ENCODE measurements around the gene TRIM32. TPM values are rescaled to one million over a fixed set of nuclear protein-coding genes. Genes with fewer than 3 reads are reported as not detected.

The TRIM32 gene
- total RNA-seq, 6 experiments from 2014 or later, result 53.7 to 71.6 (median 60.3) TPM

GRCh38 chr9:116741086-116741740, 54.1 kb downstream of the TRIM32 start:
- Mint-ChIP-seq H3K36me3 (ENCODE audit: low read depth) (no peaks in the 10 kb centered on the region), H3K27me3 (ENCODE audit: insufficient read depth) (peaks cover 6% of the 10 kb centered on the region), H3K9me3 (no peaks in the 10 kb centered on the region), H3K27ac (no peak overlapping the region), H3K4me1 (ENCODE audit: low read depth) (peaks cover 8% of the 10 kb centered on the region; the same call in 1 of the 2 replicates), H3K4me3 (no peak overlapping the region)
- TF ChIP-seq CTCF (IDR thresholded peaks at IDR 0.05), result no peak
- no peak for DNase-seq

GRCh38 chr9:116741742-116742141, 54.6 kb downstream of the TRIM32 start:
- Mint-ChIP-seq H3K36me3 (ENCODE audit: low read depth) (no peaks in the 10 kb centered on the region), H3K27ac (no peak overlapping the region), H3K9me3 (no peaks in the 10 kb centered on the region), H3K4me3 (no peak overlapping the region), H3K4me1 (ENCODE audit: low read depth) (peaks cover 7% of the 10 kb centered on the region; the same call in 1 of the 2 replicates), H3K27me3 (ENCODE audit: insufficient read depth) (peaks cover 6% of the 10 kb centered on the region)
- DNase-seq, result no peak
- no peak for TF ChIP-seq CTCF (IDR thresholded peaks at IDR 0.05)

GRCh38 chr9:116749176-116749575, 62.1 kb downstream of the TRIM32 start:
- Mint-ChIP-seq H3K27ac (no peak overlapping the region), H3K9me3 (no peaks in the 10 kb centered on the region), H3K4me3 (no peak overlapping the region), H3K36me3 (ENCODE audit: low read depth) (no peaks in the 10 kb centered on the region), H3K27me3 (ENCODE audit: insufficient read depth) (peaks cover 3% of the 10 kb centered on the region; the same call in 1 of the 2 replicates), H3K4me1 (ENCODE audit: low read depth) (no peaks in the 10 kb centered on the region)
- TF ChIP-seq CTCF (IDR thresholded peaks at IDR 0.05), result no peak
- no peak for DNase-seq

- no peak overlapping the region for H3K4me3 Mint-ChIP-seq
- no peaks in the 10 kb centered on the region for H3K4me1 Mint-ChIP-seq (ENCODE audit: low read depth)
- H3K36me3 Mint-ChIP-seq (ENCODE audit: low read depth), result no peaks in the 10 kb centered on the region
- peaks cover 3% of the 10 kb centered on the region; the same call in 1 of the 2 replicates for H3K27me3 Mint-ChIP-seq (ENCODE audit: insufficient read depth)
- H3K27ac Mint-ChIP-seq, result no peak overlapping the region
- TF ChIP-seq CTCF (IDR thresholded peaks at IDR 0.05), result no peak
- DNase-seq, result no peak
- no peaks in the 10 kb centered on the region for H3K9me3 Mint-ChIP-seq
Measured at GRCh38 chr9:116749772-116750171, 62.7 kb downstream of the TRIM32 start.

GRCh38 chr9:116750510-116750909, 63.4 kb downstream of the TRIM32 start:
- no peak for TF ChIP-seq CTCF (IDR thresholded peaks at IDR 0.05)
- Mint-ChIP-seq H3K4me1 (ENCODE audit: low read depth) (no peaks in the 10 kb centered on the region), H3K4me3 (no peak overlapping the region), H3K9me3 (no peaks in the 10 kb centered on the region), H3K27me3 (ENCODE audit: insufficient read depth) (peaks cover 3% of the 10 kb centered on the region), H3K36me3 (ENCODE audit: low read depth) (no peaks in the 10 kb centered on the region), H3K27ac (no peak overlapping the region)
- no peak for DNase-seq

All from HFFc6 (cell line).